GM13976 (cell line): ENCODE results near the gene TMEM163.

Experiments used
- DNase-seq: peaks from one replicate; pipeline ENCODE4 v3.0.0; 2012; ENCODE audit warnings: low spot score
- CTCF ChIP-seq: IDR thresholded peaks from 2 replicates; pipeline ENCODE4 v1.5.1; 2012; ENCODE audit warnings: borderline replicate concordance, mild to moderate bottlenecking; ENCODE audit not compliant: insufficient read depth; ENCODE audit errors: extremely low read depth, missing control alignments, control extremely low read depth
- in situ Hi-C: fragments of 300-500 bp; cut with MboI; formaldehyde crosslinking; loops from one replicate; pipeline ENCODE4 v1.12.0; 2022; ENCODE audit warnings: low sequenced_read_pairs, mixed read lengths, inconsistent platforms; ENCODE audit not compliant: unreplicated experiment

TMEM163 gene

GRCh38 chr2:134648586-134648985, 70.2 kb downstream of the TMEM163 start:
- in situ Hi-C loops, result no loop called here
- DNase-seq, result no peak
- TF ChIP-seq CTCF, result no peak

- TF ChIP-seq CTCF, result no peak
- no peak for DNase-seq
- in situ Hi-C loops, result no loop called here
Observed at GRCh38 chr2:134647607-134648256, 71.1 kb downstream of the TMEM163 start.

GRCh38 chr2:134642938-134643337, 75.9 kb downstream of the TMEM163 start:
- no peak for TF ChIP-seq CTCF
- DNase-seq, result no peak
- in situ Hi-C loops, result no loop called here

- in situ Hi-C loops, result no loop called here
- TF ChIP-seq CTCF, result no peak
- DNase-seq, result peak; percentile 37
Observed at GRCh38 chr2:134640494-134640893, 78.3 kb downstream of the TMEM163 start.

GRCh38 chr2:134639265-134639664, 79.5 kb downstream of the TMEM163 start:
- no peak for DNase-seq
- no peak for TF ChIP-seq CTCF
- in situ Hi-C loops, result no loop called here

GRCh38 chr2:134636714-134637113, 82.1 kb downstream of the TMEM163 start:
- in situ Hi-C loops, result no loop called here
- TF ChIP-seq CTCF, result no peak
- no peak for DNase-seq
